IPS DF 6.9 (cell line): ENCODE data around the gene SHLD2.
"Not testable (repeated sequence)": the region's sequence is repeated elsewhere in the genome, so short reads cannot be mapped to it uniquely, and the experiment has no call there.

Experiments used
- DNase-seq: peaks from one replicate; pipeline ENCODE4 v3.0.0-alpha.2; 2013; ENCODE audit warnings: low read depth, low spot score
- H3K27ac ChIP-seq: one replicate; pipeline ENCODE4 v1.5.1; 2013; ENCODE audit warnings: low read length, control low read depth
- H3K27me3 ChIP-seq: 2 replicates; pipeline ENCODE4 v1.6.1; 2013; ENCODE audit warnings: mild to moderate bottlenecking, low read length; ENCODE audit not compliant: control insufficient read depth, insufficient read depth
- H3K36me3 ChIP-seq: 2 replicates; pipeline ENCODE4 v1.6.1; 2013; ENCODE audit warnings: low read length; ENCODE audit not compliant: control insufficient read depth, insufficient read depth
- H3K4me1 ChIP-seq: 2 replicates; pipeline ENCODE4 v1.6.1; 2013; ENCODE audit warnings: low read length; ENCODE audit not compliant: control insufficient read depth, insufficient read depth
- H3K4me3 ChIP-seq: 2 replicates; pipeline ENCODE4 v1.5.1; 2013; ENCODE audit warnings: mild to moderate bottlenecking, low read length
- H3K9me3 ChIP-seq: 2 replicates; pipeline ENCODE4 v1.6.1; 2013; ENCODE audit warnings: low read length, inconsistent platforms; ENCODE audit not compliant: control insufficient read depth, insufficient read depth
- WGBS: extraction: QIAGEN DNeasy Blood & Tissue Kit; methylation state at CpG from one replicate; pipeline ENCODE4 v1.1.7; 2013; ENCODE audit warnings: mixed read lengths, missing lambda C conversion rate; ENCODE audit not compliant: insufficient read length, insufficient coverage; 5-methylcytosine and 5-hydroxymethylcytosine counted together

The SHLD2 gene

GRCh38 chr10:87172178-87172577, 77.2 kb downstream of the SHLD2 start:
- H3K4me3 ChIP-seq, H3K27me3 ChIP-seq, H3K27ac ChIP-seq, DNase-seq, H3K36me3 ChIP-seq, H3K4me1 ChIP-seq, H3K9me3 ChIP-seq: not testable (repeated sequence)

- H3K4me3 ChIP-seq, H3K27me3 ChIP-seq, H3K27ac ChIP-seq, H3K9me3 ChIP-seq, DNase-seq, H3K36me3 ChIP-seq, H3K4me1 ChIP-seq: not testable (repeated sequence)
- no CpG with 5 or more reads among the region's 3 CpGs for WGBS
These were observed 82.6 kb downstream of the SHLD2 start for GRCh38 chr10:87177587-87177986.

- not testable (repeated sequence) for DNase-seq, H3K27me3 ChIP-seq, H3K36me3 ChIP-seq, H3K9me3 ChIP-seq, H3K4me1 ChIP-seq, H3K4me3 ChIP-seq, H3K27ac ChIP-seq
- WGBS, result no CpG with 5 or more reads among the region's 6 CpGs
These were observed 89.4 kb downstream of the SHLD2 start for GRCh38 chr10:87184421-87184820.

GRCh38 chr10:87186016-87186415, 91.0 kb downstream of the SHLD2 start:
- not testable (repeated sequence) for DNase-seq, H3K4me3 ChIP-seq, H3K9me3 ChIP-seq, H3K27ac ChIP-seq, H3K4me1 ChIP-seq, H3K27me3 ChIP-seq, H3K36me3 ChIP-seq
- WGBS, result no CpG with 5 or more reads among the region's 4 CpGs

GRCh38 chr10:87187573-87187972, 92.6 kb downstream of the SHLD2 start:
- DNase-seq, H3K36me3 ChIP-seq, H3K27me3 ChIP-seq, H3K4me3 ChIP-seq, H3K27ac ChIP-seq, H3K9me3 ChIP-seq, H3K4me1 ChIP-seq: not testable (repeated sequence)
- 100% methylated on average over 1 of the region's 3 CpGs for WGBS

GRCh38 chr10:87191841-87192240, 96.8 kb downstream of the SHLD2 start:
- no CpG with 5 or more reads among the region's 3 CpGs for WGBS
- not testable (repeated sequence) for H3K9me3 ChIP-seq, H3K4me3 ChIP-seq, H3K27me3 ChIP-seq, H3K4me1 ChIP-seq, H3K36me3 ChIP-seq, DNase-seq, H3K27ac ChIP-seq

GRCh38 chr10:87200924-87201323, 105.9 kb downstream of the SHLD2 start:
- not testable (repeated sequence) for H3K4me1 ChIP-seq, H3K27me3 ChIP-seq, H3K36me3 ChIP-seq, H3K4me3 ChIP-seq, H3K27ac ChIP-seq, H3K9me3 ChIP-seq, DNase-seq
- WGBS, result no CpG with 5 or more reads among the region's 6 CpGs

- no CpG with 5 or more reads among the region's 4 CpGs for WGBS
- H3K27ac ChIP-seq, result not testable (repeated sequence)
These were observed 109.8 kb downstream of the SHLD2 start for GRCh38 chr10:87204801-87205200.

GRCh38 chr10:87206922-87207321, 111.9 kb downstream of the SHLD2 start:
- not testable (repeated sequence) for H3K4me1 ChIP-seq, H3K27ac ChIP-seq, H3K36me3 ChIP-seq, DNase-seq, H3K9me3 ChIP-seq, H3K27me3 ChIP-seq, H3K4me3 ChIP-seq
- no CpG with 5 or more reads among the region's 4 CpGs for WGBS

More at GRCh38 chr10:87204801-87205200, 109.8 kb downstream of the SHLD2 start:
- not testable (repeated sequence) for DNase-seq, H3K27me3 ChIP-seq, H3K4me3 ChIP-seq, H3K9me3 ChIP-seq, H3K4me1 ChIP-seq, H3K36me3 ChIP-seq

GRCh38 chr10:87210309-87210708, 115.3 kb downstream of the SHLD2 start:
- not testable (repeated sequence) for H3K4me1 ChIP-seq, H3K27ac ChIP-seq

GRCh38 chr10:87211848-87212247, 116.8 kb downstream of the SHLD2 start:
- not testable (repeated sequence) for H3K4me3 ChIP-seq, H3K4me1 ChIP-seq, H3K27me3 ChIP-seq, H3K27ac ChIP-seq, DNase-seq, H3K36me3 ChIP-seq, H3K9me3 ChIP-seq
- WGBS, result no CpG with 5 or more reads among the region's 2 CpGs

More at GRCh38 chr10:87210309-87210708, 115.3 kb downstream of the SHLD2 start:
- not testable (repeated sequence) for DNase-seq, H3K4me3 ChIP-seq, H3K9me3 ChIP-seq, H3K36me3 ChIP-seq, H3K27me3 ChIP-seq
- WGBS, result no CpG with 5 or more reads among the region's 5 CpGs
